H1 (cell line): ENCODE measurements around the gene PLEKHG2. TPM values are rescaled to one million over a fixed set of nuclear protein-coding genes. Genes with fewer than 3 reads are reported as not detected.

ENCODE experiments used
- RFX5 ChIP-seq: IDR thresholded peaks from 2 replicates; pipeline ENCODE4 v1.6.1; 2011; ENCODE audit warnings: low read depth, low read length, improper control_type of control experiment, borderline replicate concordance
- RXRA ChIP-seq: IDR thresholded peaks from 2 replicates; pipeline ENCODE4 v1.6.1; 2011; ENCODE audit warnings: low read depth, mild to moderate bottlenecking, low read length, moderate library complexity; ENCODE audit not compliant: insufficient read depth
- ZNF274 ChIP-seq: IDR thresholded peaks from 2 replicates; pipeline ENCODE4 v1.7.0; 2012; ENCODE audit warnings: low read length, borderline replicate concordance; ENCODE audit errors: extremely low read depth
- polyA plus RNA-seq, 7 experiments: library from polyadenylated mRNA; depleted of rRNA in 3 of 7; stranded (reverse) in 5 of 7; unstranded in 2 of 7; fragments of >200 nt in 5 of 7; fragments of 200-250 nt in 2 of 7; gene quantifications; 1 replicate in 5 of 7; 2 replicates in 1 of 7; 4 replicates in 1 of 7; pipeline versions ENCODE4 v1.2.1 to v1.2.3, GENCODE V29; 2011 to 2013; ENCODE audit warnings: missing spikeins in 2 of 7, mixed read lengths in 2 of 7
- total RNA-seq: library from RNA; stranded (reverse); fragmentation: NEBNext Ultra II Directional; extraction: Animal tissue kit (Norgen Biotek cat#: 25700); gene quantifications from 2 replicates; pipeline ENCODE4 v1.2.1, GENCODE V29; 2021
- TF ChIP-seq, protein P1 (sequence below): IDR thresholded peaks from 2 replicates; pipeline ENCODE4 v1.6.1; 2011; ENCODE audit warnings: low read depth, mild to moderate bottlenecking, low read length; ENCODE audit not compliant: insufficient read depth

PLEKHG2 gene
- total and polyA plus RNA-seq, 2 of the 8 experiments (the other 6 are each of a cell fraction or from before 2014, with no cell fraction given), result 16.9 to 65.7 TPM

DNA sequence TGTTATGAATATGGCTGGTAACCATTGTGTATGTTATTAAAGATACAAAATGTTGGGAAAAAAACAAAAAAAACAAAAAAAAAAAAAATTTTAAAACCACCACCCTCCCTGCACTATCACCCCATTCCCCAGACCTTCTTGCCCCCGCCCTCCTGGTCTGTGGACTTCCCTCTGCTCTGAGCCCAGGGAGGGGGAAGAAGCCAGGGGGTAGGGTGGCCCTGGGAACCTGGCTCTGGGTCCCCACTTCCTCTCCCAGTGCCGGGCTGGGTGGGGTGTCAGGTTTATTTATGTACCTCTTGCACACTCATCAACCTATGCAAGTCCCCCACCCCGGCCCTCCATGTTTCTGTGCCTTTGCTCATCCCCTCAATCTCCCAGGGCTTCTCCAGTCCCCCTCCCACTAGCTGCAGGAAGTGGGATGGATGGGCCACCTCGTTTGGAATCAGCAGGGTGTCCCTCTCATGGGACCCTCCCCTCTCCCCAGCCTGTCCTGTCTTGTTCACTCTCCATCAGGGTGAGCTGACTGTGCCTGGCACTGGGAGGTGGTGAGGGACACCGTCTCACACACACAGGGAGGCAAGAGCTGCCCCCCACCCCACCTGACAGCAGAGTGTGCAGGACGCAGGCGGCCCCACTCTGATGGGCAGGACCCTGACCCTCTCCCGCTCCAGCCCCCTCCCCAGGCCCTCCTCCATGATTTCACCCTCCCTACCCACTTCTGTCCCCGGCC lies 27.5 kb upstream of the PLEKHG2 start (continued):
- TF ChIP-seq, protein P1, sequence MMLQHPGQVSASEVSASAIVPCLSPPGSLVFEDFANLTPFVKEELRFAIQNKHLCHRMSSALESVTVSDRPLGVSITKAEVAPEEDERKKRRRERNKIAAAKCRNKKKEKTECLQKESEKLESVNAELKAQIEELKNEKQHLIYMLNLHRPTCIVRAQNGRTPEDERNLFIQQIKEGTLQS, result no peak
- no peak for TF ChIP-seq ZNF274
- no peak for TF ChIP-seq RFX5
- TF ChIP-seq RXRA, result no peak
